Measurements from ENCODE around the gene M6PR.

M6PR gene

DNA sequence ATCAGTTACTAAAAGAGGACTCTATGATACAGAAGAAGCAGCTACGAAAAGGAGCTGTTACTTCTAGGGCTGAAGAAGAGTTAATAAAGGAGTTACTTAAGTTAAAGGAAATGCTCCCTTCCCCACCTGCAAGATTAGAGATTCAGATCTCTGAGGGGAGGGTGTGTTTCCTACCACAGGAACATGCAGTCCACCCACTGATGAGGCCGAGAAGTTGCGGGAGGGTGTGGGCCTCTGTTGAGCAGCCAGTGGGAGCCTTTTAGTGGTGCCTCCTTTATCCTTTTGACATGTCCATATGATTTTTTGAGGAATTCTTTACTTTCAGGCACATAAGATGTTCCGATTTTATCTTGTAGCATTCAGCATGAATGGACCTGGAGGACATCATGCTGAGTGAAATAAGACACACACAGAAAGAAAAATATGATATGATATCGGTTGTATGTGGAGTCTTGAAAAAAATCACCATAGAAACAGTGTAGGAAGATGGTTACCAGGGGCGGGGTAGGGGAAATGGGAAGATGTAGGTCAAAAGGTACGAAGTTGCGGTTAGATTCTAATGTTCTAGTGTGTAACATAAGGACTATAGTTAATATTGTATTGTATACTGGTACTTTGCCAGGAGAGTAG is 4.4 kb upstream of the M6PR start:
- no peak overlapping the region for H3K4me3 ChIP-seq (ENCODE audit: control insufficient read depth, low read depth, low read length)
- DNase-seq (ENCODE audit: low read depth), result no peak
- TF ChIP-seq, protein P1, sequence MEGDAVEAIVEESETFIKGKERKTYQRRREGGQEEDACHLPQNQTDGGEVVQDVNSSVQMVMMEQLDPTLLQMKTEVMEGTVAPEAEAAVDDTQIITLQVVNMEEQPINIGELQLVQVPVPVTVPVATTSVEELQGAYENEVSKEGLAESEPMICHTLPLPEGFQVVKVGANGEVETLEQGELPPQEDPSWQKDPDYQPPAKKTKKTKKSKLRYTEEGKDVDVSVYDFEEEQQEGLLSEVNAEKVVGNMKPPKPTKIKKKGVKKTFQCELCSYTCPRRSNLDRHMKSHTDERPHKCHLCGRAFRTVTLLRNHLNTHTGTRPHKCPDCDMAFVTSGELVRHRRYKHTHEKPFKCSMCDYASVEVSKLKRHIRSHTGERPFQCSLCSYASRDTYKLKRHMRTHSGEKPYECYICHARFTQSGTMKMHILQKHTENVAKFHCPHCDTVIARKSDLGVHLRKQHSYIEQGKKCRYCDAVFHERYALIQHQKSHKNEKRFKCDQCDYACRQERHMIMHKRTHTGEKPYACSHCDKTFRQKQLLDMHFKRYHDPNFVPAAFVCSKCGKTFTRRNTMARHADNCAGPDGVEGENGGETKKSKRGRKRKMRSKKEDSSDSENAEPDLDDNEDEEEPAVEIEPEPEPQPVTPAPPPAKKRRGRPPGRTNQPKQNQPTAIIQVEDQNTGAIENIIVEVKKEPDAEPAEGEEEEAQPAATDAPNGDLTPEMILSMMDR (IDR thresholded peaks at IDR 0.05; ENCODE audit: control insufficient read depth, insufficient read depth, low read depth, low read length, missing control alignments), result no peak

DNA sequence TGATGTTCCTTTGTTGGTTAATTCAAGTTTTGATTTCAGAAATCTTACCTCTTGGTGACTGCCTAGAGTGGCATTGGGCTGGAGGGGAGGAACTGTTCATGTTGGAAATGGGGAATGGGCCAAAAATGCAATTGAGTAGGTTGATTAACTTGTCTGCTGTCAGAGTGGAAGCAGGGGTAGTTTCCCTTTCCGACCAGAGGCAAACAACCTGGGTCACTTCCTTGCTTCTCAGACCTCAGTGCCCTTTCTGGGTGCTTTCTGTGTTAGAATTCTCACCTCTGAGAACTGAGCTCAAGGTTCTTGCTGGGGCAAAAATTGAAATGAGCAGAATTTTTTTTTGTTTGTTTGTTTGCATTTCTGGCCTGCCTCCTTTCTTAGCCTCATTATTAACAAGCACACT is 2.3 kb upstream of the M6PR start:
- TF ChIP-seq, protein P1 (IDR thresholded peaks at IDR 0.05; ENCODE audit: control insufficient read depth, insufficient read depth, low read depth, low read length, missing control alignments), result no peak

DNA sequence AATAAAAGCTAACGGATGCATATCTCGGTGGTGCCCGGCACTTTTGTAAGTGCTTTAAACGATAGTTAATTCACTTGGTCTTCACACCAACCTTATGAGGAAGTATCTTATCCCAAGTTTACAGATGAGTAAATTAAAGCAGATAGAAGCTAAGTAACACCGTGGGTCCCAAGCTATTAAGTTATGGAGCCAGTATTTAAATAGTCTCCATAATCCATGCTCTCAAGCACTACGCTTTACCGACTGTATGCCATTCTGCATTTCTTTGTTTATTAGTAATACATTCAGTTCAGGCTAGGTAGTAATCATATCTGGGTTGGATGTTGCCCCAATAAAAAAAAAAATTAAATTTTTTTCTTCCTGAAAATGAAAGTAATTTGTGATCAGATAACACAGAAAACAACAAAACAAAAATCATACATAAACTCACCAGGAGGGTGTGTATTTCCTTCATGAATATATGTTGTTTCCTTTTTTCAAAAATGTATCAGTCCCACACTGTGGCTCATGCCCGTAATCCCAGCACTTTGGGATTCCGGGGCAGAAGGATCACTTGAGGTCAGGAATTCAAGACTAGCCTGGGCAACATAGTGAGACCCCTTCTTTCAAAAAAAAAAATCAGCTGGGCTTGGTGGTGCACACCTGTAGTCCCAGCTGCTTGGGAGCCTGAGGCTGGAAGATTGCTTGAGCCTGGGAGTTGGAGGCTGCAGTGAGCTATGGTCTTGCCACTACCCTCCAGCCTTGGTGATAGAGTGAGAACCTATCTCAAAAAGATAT is 1.4 kb upstream of the M6PR start:
- DNase-seq (ENCODE audit: low read depth), result no peak
- peak overlapping the region; percentile 95 for H3K4me3 ChIP-seq (ENCODE audit: control insufficient read depth, low read depth, low read length)
- TF ChIP-seq, protein P1 (IDR thresholded peaks at IDR 0.05; ENCODE audit: control insufficient read depth, insufficient read depth, low read depth, low read length, missing control alignments), result no peak

More for the DNA sequence above, 2.3 kb upstream of the M6PR start:
- no peak for DNase-seq (ENCODE audit: low read depth)
- H3K4me3 ChIP-seq (ENCODE audit: control insufficient read depth, low read depth, low read length), result no peak overlapping the region

GRCh38 chr12:8950221-8950527 is 729 bp upstream of the M6PR start:
- TF ChIP-seq, protein P1 (IDR thresholded peaks at IDR 0.05; ENCODE audit: control insufficient read depth, insufficient read depth, low read depth, low read length, missing control alignments), result no peak
- peak overlapping the region; percentile 95 for H3K4me3 ChIP-seq (ENCODE audit: control insufficient read depth, low read depth, low read length)
- no peak for DNase-seq (ENCODE audit: low read depth)

DNA sequence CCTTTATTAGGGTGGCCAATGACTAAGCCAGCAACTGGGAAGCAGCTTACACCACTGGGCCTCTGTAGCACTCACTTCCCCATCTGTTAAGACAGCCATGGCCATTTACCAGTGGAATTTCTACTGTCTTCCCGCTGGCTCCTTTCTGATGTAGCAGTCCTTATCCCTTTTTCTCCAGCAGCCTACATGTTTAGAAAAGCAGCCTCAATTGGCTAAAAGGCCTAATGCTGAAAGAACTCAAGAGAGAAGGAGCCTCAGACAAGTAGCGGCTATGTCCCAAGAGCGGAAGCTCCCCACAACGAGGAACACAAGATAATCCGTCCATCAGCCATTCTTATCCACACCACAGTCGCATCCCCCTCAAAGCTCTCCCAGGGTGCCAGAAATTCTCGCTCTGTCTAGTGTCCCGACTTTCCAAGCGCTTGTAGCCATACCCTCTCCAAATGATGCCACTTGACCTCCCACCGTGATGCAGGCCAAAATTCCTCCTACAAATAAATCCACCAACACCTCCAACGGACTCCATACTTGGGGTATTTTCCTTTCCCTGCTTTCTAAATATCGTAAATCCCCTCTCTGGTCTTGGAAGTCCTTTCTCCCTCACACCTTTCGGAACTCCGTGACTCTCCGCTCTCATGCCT is 624 bp downstream of the M6PR start:
- DNase-seq (ENCODE audit: low read depth), result peak; percentile 1

DNA sequence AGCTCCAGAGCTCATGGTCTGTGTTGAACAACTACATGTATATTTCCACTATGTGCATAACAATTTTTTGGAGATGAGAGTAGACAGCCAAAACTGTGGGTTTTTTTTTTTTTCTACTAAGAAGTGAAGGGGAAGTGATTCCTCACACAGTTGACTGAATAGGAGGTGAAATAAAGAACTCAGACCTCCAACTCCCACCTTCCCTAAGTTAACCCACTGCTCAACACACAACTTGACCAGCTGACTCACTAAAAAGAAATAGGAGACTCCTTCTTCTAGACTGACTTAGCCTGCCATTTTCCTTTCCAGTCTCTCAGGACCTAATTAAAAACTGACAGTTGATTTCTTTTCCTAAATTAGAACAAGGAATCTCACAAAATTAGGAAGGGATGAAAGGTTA is 1.7 kb downstream of the M6PR start:
- H3K4me3 ChIP-seq (ENCODE audit: control insufficient read depth, low read depth, low read length), result no peak overlapping the region
- TF ChIP-seq, protein P1 (IDR thresholded peaks at IDR 0.05; ENCODE audit: control insufficient read depth, insufficient read depth, low read depth, low read length, missing control alignments), result no peak
- DNase-seq (ENCODE audit: low read depth), result no peak

More for the DNA sequence above, 624 bp downstream of the M6PR start:
- TF ChIP-seq, protein P1 (IDR thresholded peaks at IDR 0.05; ENCODE audit: control insufficient read depth, insufficient read depth, low read depth, low read length, missing control alignments), result no peak
- H3K4me3 ChIP-seq (ENCODE audit: control insufficient read depth, low read depth, low read length), result peak overlapping the region; percentile 95
